H9 (cell line): Measurements from ENCODE around the gene BET1L. TPM values are rescaled to one million over a fixed set of nuclear protein-coding genes. Genes with fewer than 3 reads are reported as not detected.

Source experiments
- DNase-seq: peaks from one replicate; pipeline ENCODE4 v3.0.0-alpha.2; 2017
- H2AFZ ChIP-seq: one replicate; pipeline ENCODE4 v1.6.1; 2013; ENCODE audit warnings: mild to moderate bottlenecking, low read length, control low read depth, moderate library complexity
- H2AK5ac ChIP-seq: 2 replicates; pipeline ENCODE4 v1.6.1; 2013; ENCODE audit warnings: low read length, control low read depth, mixed read lengths; ENCODE audit not compliant: insufficient read length
- H2BK120ac ChIP-seq: one replicate; pipeline ENCODE4 v1.6.1; 2013; ENCODE audit warnings: low read depth, mild to moderate bottlenecking, low read length, control low read depth, inconsistent platforms; ENCODE audit not compliant: poor library complexity, severe bottlenecking
- H2BK12ac ChIP-seq: 2 replicates; pipeline ENCODE4 v1.6.1; 2013; ENCODE audit warnings: low read length, control low read depth, mixed read lengths, low read depth; ENCODE audit not compliant: insufficient read length
- H2BK15ac ChIP-seq: 2 replicates; pipeline ENCODE4 v1.6.1; 2013; ENCODE audit warnings: low read depth, low read length, control low read depth
- H2BK20ac ChIP-seq: one replicate; pipeline ENCODE4 v1.6.1; 2013; ENCODE audit warnings: low read depth, mild to moderate bottlenecking, low read length, control low read depth, inconsistent platforms; ENCODE audit not compliant: poor library complexity, severe bottlenecking
- H2BK5ac ChIP-seq: 2 replicates; pipeline ENCODE4 v1.6.1; 2013; ENCODE audit warnings: low read length, control low read depth, mixed read lengths; ENCODE audit not compliant: insufficient read length
- H3K14ac ChIP-seq: 2 replicates; pipeline ENCODE4 v1.6.1; 2013; ENCODE audit warnings: low read length, control low read depth; ENCODE audit not compliant: insufficient read depth
- H3K18ac ChIP-seq: 2 replicates; pipeline ENCODE4 v1.6.1; 2013; ENCODE audit warnings: low read depth, mild to moderate bottlenecking, mixed read lengths, low read length, control low read depth; ENCODE audit not compliant: insufficient read length
- H3K23ac ChIP-seq: 2 replicates; pipeline ENCODE4 v1.6.1; 2013; ENCODE audit warnings: low read length, control low read depth, mixed read lengths, low read depth; ENCODE audit not compliant: insufficient read length
- H3K23me2 ChIP-seq: 2 replicates; pipeline ENCODE4 v1.6.1; 2013; ENCODE audit warnings: low read depth, mild to moderate bottlenecking, mixed read lengths, low read length, control low read depth; ENCODE audit not compliant: insufficient read length, poor library complexity, severe bottlenecking
- H3K27ac ChIP-seq: 2 replicates; pipeline ENCODE4 v1.5.1; 2013; ENCODE audit warnings: low read length, control low read depth, mixed read lengths, low read depth; ENCODE audit not compliant: insufficient read length
- H3K27me3 ChIP-seq: 2 replicates; pipeline ENCODE4 v1.6.1; 2013; ENCODE audit warnings: low read length, control low read depth, inconsistent platforms; ENCODE audit not compliant: insufficient read depth
- H3K4ac ChIP-seq: 2 replicates; pipeline ENCODE4 v1.6.1; 2013; ENCODE audit warnings: low read depth, mild to moderate bottlenecking, control low read depth, inconsistent platforms, low read length, moderate library complexity
- H3K4me1 ChIP-seq: 2 replicates; pipeline ENCODE4 v1.6.1; 2013; ENCODE audit warnings: low read length, control low read depth, inconsistent platforms; ENCODE audit not compliant: insufficient read depth
- H3K4me2 ChIP-seq: 2 replicates; pipeline ENCODE4 v1.6.1; 2013; ENCODE audit warnings: low read length, control low read depth, mixed read lengths; ENCODE audit not compliant: insufficient read length, insufficient read depth
- H3K56ac ChIP-seq: 2 replicates; pipeline ENCODE4 v1.6.1; 2013; ENCODE audit warnings: low read depth, mild to moderate bottlenecking, mixed read lengths, low read length, control low read depth; ENCODE audit not compliant: insufficient read length
- H3K79me1 ChIP-seq: 2 replicates; pipeline ENCODE4 v1.6.1; 2013; ENCODE audit warnings: low read depth, mild to moderate bottlenecking, moderate library complexity, low read length, control low read depth, inconsistent platforms; ENCODE audit not compliant: insufficient read depth, poor library complexity, severe bottlenecking
- H3K79me2 ChIP-seq: 2 replicates; pipeline ENCODE4 v1.6.1; 2013; ENCODE audit warnings: low read length, control low read depth, inconsistent platforms; ENCODE audit not compliant: insufficient read depth
- H3K9ac ChIP-seq: 2 replicates; pipeline ENCODE4 v1.6.1; 2013; ENCODE audit warnings: low read length, control low read depth, mixed read lengths; ENCODE audit not compliant: insufficient read length; ENCODE audit errors: extremely low read depth
- H3K9me3 ChIP-seq: one replicate; pipeline ENCODE4 v1.6.1; 2013; ENCODE audit warnings: low read depth, low read length, inconsistent platforms; ENCODE audit not compliant: control insufficient read depth
- H3T11ph ChIP-seq: one replicate; pipeline ENCODE4 v1.6.1; 2013; ENCODE audit warnings: mild to moderate bottlenecking, low read length, control low read depth, inconsistent platforms
- H4K20me1 ChIP-seq: one replicate; pipeline ENCODE4 v1.6.1; 2013; ENCODE audit not compliant: control insufficient read depth, insufficient read length, insufficient read depth
- H4K5ac ChIP-seq: 2 replicates; pipeline ENCODE4 v1.6.1; 2013; ENCODE audit warnings: low read depth, mild to moderate bottlenecking, mixed read lengths, low read length, control low read depth; ENCODE audit not compliant: insufficient read length
- H4K8ac ChIP-seq: replicated peaks from 2 replicates; pipeline ENCODE4 v1.6.1; 2013; ENCODE audit warnings: low read length, control low read depth, mixed read lengths, low read depth; ENCODE audit not compliant: insufficient read length
- H4K91ac ChIP-seq: 2 replicates; pipeline ENCODE4 v1.6.1; 2013; ENCODE audit warnings: low read depth, mild to moderate bottlenecking, moderate library complexity, mixed read lengths, low read length, control low read depth; ENCODE audit not compliant: insufficient read length
- H3K27ac Mint-ChIP-seq, 3 experiments: 2 replicates in 2 of 3; 3 replicates in 1 of 3; pipeline ENCODE4 v1.8.0; 2020 to 2021; ENCODE audit warnings: mixed read lengths in 3 of 3, mild to moderate bottlenecking in 1 of 3, moderate library complexity in 1 of 3
- H3K27me3 Mint-ChIP-seq: 2 replicates; pipeline ENCODE4 v1.8.0; 2021; ENCODE audit warnings: low read depth, mild to moderate bottlenecking, moderate library complexity, mixed read lengths
- H3K36me3 Mint-ChIP-seq, 3 experiments: 2 replicates in 2 of 3; 3 replicates in 1 of 3; pipeline ENCODE4 v1.8.0; 2020 to 2021; ENCODE audit warnings: low read depth in 3 of 3, mixed read lengths in 3 of 3; ENCODE audit not compliant: insufficient read depth in 1 of 3
- H3K4me1 Mint-ChIP-seq, 2 experiments: 2 replicates each; pipeline ENCODE4 v1.8.0; 2020; ENCODE audit warnings: mixed read lengths in 2 of 2
- H3K4me3 Mint-ChIP-seq, 2 experiments: 2 replicates in 1 of 2; 3 replicates in 1 of 2; pipeline ENCODE4 v1.8.0; 2020 to 2021; ENCODE audit warnings: mild to moderate bottlenecking in 2 of 2, mixed read lengths in 2 of 2, moderate library complexity in 1 of 2
- H3K9me3 Mint-ChIP-seq, 2 experiments: 2 replicates in 1 of 2; 3 replicates in 1 of 2; pipeline ENCODE4 v1.8.0; 2020; ENCODE audit warnings: mild to moderate bottlenecking in 2 of 2, mixed read lengths in 2 of 2, moderate library complexity in 1 of 2
- WGBS: extraction: QIAGEN DNeasy Blood & Tissue Kit; methylation state at CpG from one replicate; pipeline ENCODE4 v1.1.7; 2013; ENCODE audit warnings: missing lambda C conversion rate, low lambda C conversion rate, mixed read lengths; ENCODE audit not compliant: insufficient read length; ENCODE audit errors: extremely low coverage; 5-methylcytosine and 5-hydroxymethylcytosine counted together
- total RNA-seq: library from RNA; stranded (reverse); gene quantifications from 2 replicates; pipeline ENCODE4 v1.2.1, GENCODE V29; 2021
- TF ChIP-seq, protein P1 (sequence below): fragments of 200-600 bp; sonication (generic); conservative IDR thresholded peaks from 3 replicates; pipeline ENCODE4 v1.8.0; 2021; ENCODE audit warnings: antibody characterized with exemption, mild to moderate bottlenecking

The BET1L gene
- total RNA-seq, 1 experiment from 2014 or later, result 49.4 TPM

GRCh38 chr11:225734-226453 is 18.7 kb upstream of the BET1L start:
- Histone ChIP-seq H3K4me2 (no peak overlapping the region), H3K4me1 (no peaks in the 10 kb centered on the region), H2AFZ (no peak overlapping the region), H3K18ac (no peak overlapping the region), H3K23ac (no peak overlapping the region), H4K20me1 (no peaks in the 10 kb centered on the region), H3K9me3 (no peaks in the 10 kb centered on the region), H4K91ac (no peak overlapping the region), H3K27me3 (no peaks in the 10 kb centered on the region; the same call in 1 of the 2 replicates), H2BK20ac (no peak overlapping the region), H2BK120ac (no peak overlapping the region), H3K27ac (no peak overlapping the region), H3K79me1 (no peaks in the 10 kb centered on the region), H2BK12ac (no peak overlapping the region), H2BK15ac (no peak overlapping the region), H3K9ac (no peak overlapping the region), H4K8ac (no peak overlapping the region), H2AK5ac (no peak overlapping the region), H3K4ac (no peak overlapping the region), H3K14ac (no peak overlapping the region), H3T11ph (no peak overlapping the region), H3K79me2 (no peaks in the 10 kb centered on the region), H2BK5ac (no peak overlapping the region), H4K5ac (no peak overlapping the region), H3K23me2 (no peaks in the 10 kb centered on the region), H3K56ac (no peak overlapping the region)
- WGBS, result no CpG with 5 or more reads among the region's 10 CpGs
- Mint-ChIP-seq H3K27me3 (peaks cover 1% of the 10 kb centered on the region; the same call in 1 of the 2 replicates), H3K9me3 (no peaks in the 10 kb centered on the region), H3K4me1 (no peaks in the 10 kb centered on the region), H3K27ac (no peak overlapping the region), H3K4me3 (no peak overlapping the region), H3K36me3 (peaks cover 0 to 13% (median 3%) of the 10 kb centered on the region in 3 experiments; a peak in 3 of 7 replicates)
- TF ChIP-seq, protein P1, sequence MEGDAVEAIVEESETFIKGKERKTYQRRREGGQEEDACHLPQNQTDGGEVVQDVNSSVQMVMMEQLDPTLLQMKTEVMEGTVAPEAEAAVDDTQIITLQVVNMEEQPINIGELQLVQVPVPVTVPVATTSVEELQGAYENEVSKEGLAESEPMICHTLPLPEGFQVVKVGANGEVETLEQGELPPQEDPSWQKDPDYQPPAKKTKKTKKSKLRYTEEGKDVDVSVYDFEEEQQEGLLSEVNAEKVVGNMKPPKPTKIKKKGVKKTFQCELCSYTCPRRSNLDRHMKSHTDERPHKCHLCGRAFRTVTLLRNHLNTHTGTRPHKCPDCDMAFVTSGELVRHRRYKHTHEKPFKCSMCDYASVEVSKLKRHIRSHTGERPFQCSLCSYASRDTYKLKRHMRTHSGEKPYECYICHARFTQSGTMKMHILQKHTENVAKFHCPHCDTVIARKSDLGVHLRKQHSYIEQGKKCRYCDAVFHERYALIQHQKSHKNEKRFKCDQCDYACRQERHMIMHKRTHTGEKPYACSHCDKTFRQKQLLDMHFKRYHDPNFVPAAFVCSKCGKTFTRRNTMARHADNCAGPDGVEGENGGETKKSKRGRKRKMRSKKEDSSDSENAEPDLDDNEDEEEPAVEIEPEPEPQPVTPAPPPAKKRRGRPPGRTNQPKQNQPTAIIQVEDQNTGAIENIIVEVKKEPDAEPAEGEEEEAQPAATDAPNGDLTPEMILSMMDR, result no peak
- DNase-seq, result no peak
